Measurements from ENCODE around the gene NEUROD2.

NEUROD2 gene

GRCh38 chr17:39607851-39608130 is at the start of gene NEUROD2:
NEUROD2 (minus strand) TSS chr17:39607920; CDS start chr17:39606599, 1,321 bp downstream.
- no peak for DNase-seq (ENCODE audit: low read depth in 1 of 2, low spot score in 1 of 2)

- DNase-seq (ENCODE audit: low read depth in 1 of 2, low spot score in 1 of 2), result no peak
Measured at GRCh38 chr17:39655105-39655504, 47.4 kb upstream of the NEUROD2 start.

DNA sequence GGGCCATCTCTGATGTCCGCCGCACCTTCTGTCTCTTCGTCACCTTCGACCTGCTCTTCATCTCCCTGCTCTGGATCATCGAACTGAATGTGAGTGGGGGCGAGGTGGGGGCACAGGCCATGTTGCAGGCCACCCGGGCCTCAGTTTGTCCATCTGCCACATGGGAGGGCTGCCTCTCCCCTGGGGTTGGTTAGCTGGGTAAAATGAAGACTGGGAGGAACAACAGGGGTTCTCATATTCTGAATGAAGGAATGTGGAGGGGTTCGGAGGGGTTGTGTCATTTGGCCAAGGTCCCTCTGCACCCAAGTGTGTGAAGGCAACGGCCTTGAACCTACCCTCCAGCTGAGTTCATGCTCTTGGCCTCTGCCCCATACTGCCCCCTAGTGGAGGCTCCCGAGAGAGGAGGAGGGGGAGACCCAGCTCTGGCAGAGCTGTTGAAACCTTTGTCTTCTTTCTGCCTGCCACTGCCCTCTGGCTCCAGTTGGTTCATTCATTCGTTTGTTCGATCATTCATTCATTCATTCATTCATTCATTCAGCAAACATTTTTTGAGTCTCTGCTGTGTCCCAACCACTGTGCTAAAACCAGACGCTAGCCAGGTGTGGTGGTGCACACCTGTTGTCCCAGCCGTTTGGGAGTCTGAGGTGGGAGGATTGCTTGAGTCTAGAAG is 46.1 kb upstream of the NEUROD2 start:
- DNase-seq (ENCODE audit: low read depth in 1 of 2, low spot score in 1 of 2), result peak; percentile 58 to 70

- no peak for DNase-seq (ENCODE audit: low read depth in 1 of 2, low spot score in 1 of 2)
Measured at GRCh38 chr17:39653316-39653661, 45.6 kb upstream of the NEUROD2 start.

DNA sequence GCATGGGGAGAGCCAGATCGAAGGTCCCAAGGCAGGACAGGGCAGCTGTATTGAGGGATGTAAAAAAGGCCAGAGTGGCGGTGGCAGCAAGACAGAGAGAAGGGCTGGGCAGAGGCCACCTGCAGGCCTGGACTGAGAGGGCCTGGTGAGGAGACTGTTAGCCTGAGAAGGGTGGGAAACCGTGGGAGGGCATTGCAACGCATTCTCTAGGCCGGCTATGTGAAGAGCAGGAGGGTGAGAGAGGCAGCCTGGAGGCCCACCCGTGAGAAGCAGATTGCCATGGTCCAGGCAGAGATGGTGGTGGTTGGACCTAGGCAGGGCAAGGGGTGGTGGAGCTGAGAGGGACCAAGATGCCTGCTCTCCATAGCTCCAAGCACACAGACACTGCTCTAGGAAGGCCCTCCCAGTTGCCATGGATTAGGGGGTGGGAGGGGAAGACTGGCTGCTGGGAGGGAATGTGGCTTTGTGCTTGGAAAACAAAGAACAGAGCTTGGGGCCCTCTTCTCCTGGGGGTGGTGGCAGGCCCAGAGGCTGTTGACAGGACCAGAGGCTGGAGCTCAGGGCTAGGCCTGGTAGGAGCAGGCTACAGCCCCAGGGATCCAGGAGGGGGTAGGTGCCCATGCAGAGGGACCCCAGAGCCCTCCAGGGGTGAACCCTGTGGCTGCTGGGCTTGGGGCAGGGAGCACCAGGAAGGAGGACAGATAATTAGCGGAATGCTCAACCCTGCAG is 45.0 kb upstream of the NEUROD2 start:
- DNase-seq (ENCODE audit: low read depth in 1 of 2, low spot score in 1 of 2), result no peak

DNA sequence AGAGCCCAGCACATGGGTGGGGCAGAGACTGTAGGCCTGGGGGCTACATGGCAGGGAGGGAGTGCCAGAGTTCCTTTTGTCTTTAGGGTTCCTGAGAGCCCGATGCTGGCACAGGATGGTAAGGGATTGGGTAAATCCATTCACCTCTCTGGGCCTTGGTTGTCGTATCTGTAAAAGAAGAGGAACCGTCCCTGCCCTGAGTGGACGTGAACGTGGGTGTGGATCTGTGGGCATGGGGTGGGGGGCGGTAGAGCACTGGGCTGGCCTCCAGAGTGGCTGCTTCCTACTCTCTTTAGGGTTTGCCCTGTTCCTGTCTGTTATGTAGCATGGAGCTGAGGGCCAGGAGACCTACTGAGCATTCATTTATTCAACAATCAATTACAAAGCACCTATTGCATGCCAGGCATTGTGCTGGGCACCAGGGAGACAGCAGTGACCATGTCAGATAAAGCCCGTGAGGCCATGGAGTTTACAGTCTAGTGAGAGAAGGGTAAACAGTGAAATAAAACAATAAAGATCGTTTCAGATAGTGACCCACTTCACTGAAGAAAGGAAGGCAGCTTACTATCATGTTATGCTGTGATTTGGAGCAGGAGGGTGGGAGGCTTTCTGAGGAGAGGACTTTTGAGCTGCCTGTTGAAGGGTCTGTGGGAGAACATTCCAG is 44.3 kb upstream of the NEUROD2 start:
- DNase-seq (ENCODE audit: low read depth in 1 of 2, low spot score in 1 of 2), result no peak

- no peak for DNase-seq (ENCODE audit: low read depth in 1 of 2, low spot score in 1 of 2)
Measured at GRCh38 chr17:39650121-39650579, 42.4 kb upstream of the NEUROD2 start.

DNA sequence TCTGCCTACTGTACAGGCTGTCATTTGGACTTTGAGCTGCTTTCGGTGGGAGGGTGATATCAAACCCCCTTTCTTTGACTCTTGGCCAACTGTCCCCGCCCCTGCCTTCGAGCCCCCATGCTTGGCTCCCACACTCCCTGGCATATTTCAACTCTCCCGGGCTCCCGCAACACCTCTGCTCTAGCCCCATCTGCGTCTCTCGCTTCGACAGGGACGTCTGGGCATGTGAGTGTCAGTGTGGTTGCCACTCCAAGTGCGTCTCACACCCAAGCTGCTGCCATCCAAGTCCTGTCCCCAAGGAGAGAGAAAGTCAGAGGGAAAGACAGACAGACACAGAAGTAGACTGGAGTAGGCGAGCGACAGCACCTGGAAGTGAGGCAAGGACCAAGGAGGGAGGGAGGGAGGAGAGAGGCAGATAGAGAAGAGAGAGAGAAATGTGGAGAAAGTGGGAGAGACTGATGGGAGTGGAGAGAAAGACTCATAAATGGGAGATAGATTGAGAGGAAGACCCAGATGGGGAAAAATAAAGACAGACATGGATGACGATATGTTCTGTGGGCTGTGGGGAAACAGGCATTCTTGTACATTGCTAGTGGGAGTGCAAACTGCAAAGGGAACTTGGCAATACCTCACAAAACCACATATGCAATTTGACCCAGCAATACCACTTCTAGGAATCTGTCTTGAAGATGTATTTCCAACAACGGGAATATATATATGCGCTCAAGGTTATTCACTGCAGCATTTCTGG is 41.1 kb upstream of the NEUROD2 start:
- no peak for DNase-seq (ENCODE audit: low read depth in 1 of 2, low spot score in 1 of 2)

DNA sequence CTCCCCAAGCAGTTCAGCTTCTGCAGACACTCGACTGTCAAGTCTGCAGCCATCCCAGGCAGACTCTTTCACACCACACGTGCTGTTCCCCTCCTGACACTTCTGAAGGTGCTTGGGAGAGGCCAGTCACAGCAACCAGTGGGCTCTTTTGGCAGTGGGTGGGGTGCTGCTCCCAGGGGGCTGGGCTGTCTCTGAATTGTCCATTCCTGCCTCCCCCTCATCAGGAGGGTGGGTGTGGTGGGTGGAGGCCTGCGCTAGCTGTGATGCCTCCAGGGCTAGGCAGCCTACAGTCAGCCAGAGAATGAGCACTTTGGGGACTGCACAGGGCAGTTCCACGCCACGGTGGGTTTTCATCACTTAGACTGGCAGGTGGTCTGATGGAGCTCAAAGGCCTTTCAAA is 39.5 kb upstream of the NEUROD2 start:
- no peak for DNase-seq (ENCODE audit: low read depth in 1 of 2, low spot score in 1 of 2)

GRCh38 chr17:39643271-39643670 is 35.6 kb upstream of the NEUROD2 start:
- DNase-seq (ENCODE audit: low read depth in 1 of 2, low spot score in 1 of 2), result no peak

- DNase-seq (ENCODE audit: low read depth in 1 of 2, low spot score in 1 of 2), result no peak
Measured at GRCh38 chr17:39642291-39643074, 34.8 kb upstream of the NEUROD2 start.

GRCh38 chr17:39641883-39642282 is 34.2 kb upstream of the NEUROD2 start:
- no peak for DNase-seq (ENCODE audit: low read depth in 1 of 2, low spot score in 1 of 2)

DNA sequence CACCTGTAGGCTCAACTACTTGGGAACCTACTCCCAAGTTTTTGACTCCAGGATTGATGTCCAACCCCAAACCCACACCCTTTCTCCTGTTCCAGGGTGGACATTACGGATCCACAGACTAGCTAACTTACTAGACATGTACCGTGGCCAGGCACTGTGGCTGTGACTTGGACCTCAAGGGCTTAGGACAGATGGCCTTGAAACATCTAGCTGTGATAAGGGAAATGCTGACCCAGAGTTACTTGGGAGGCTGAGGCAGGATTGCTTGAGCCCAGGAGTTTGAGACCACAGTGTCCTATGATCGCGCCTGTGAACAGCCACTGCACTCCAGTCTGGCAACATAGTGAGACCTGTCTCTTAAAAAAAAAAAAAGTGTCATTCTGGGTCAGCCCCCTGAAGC is 33.4 kb upstream of the NEUROD2 start:
- DNase-seq (ENCODE audit: low read depth in 1 of 2, low spot score in 1 of 2), result no peak

DNA sequence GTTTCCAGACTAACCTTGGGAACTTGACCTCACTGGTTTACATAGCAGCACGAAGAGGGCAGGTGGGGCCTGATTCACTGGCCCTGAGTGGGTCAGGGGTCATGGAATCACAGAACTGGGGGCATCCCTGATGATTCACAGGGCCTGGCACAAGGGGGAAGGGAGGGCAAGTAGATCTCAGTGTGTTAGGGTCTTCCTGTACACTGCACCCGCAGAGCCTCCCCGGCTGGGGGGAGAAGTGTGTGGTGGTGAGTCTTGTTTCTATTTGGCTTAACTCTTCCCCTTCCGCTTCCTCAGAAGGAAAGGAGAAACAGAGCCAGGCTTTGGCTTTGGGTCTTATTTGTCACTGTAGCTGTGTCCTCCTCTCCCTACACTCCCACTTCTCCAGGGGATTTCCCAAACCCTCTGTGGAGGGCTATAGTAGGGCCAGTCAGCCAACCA is 32.9 kb upstream of the NEUROD2 start:
- no peak for DNase-seq (ENCODE audit: low read depth in 1 of 2, low spot score in 1 of 2)

GRCh38 chr17:39639566-39640458 is 32.1 kb upstream of the NEUROD2 start:
- DNase-seq (ENCODE audit: low read depth in 1 of 2, low spot score in 1 of 2), result no peak

DNA sequence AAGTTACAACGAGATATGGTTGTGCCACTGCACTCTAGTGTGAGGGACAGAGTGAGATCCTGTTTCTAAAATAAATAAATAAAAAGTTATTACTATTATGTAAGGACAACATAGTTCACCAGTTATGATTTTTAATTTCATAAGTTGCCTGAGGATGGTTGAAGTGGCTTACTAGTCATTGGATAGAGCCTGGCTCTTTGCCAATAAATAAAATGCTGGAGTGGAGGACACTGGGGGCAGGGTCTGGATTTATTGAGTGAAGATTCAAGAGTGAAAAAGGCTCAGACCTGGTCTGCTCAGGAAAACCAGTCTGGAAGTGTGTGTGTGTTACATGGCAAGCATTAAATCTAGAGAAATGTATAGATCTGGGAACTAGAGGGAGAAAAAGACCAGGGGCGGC is 31.3 kb upstream of the NEUROD2 start:
- DNase-seq (ENCODE audit: low read depth in 1 of 2, low spot score in 1 of 2), result no peak

GRCh38 chr17:39638317-39638716 is 30.6 kb upstream of the NEUROD2 start:
- no peak for DNase-seq (ENCODE audit: low read depth in 1 of 2, low spot score in 1 of 2)

DNA sequence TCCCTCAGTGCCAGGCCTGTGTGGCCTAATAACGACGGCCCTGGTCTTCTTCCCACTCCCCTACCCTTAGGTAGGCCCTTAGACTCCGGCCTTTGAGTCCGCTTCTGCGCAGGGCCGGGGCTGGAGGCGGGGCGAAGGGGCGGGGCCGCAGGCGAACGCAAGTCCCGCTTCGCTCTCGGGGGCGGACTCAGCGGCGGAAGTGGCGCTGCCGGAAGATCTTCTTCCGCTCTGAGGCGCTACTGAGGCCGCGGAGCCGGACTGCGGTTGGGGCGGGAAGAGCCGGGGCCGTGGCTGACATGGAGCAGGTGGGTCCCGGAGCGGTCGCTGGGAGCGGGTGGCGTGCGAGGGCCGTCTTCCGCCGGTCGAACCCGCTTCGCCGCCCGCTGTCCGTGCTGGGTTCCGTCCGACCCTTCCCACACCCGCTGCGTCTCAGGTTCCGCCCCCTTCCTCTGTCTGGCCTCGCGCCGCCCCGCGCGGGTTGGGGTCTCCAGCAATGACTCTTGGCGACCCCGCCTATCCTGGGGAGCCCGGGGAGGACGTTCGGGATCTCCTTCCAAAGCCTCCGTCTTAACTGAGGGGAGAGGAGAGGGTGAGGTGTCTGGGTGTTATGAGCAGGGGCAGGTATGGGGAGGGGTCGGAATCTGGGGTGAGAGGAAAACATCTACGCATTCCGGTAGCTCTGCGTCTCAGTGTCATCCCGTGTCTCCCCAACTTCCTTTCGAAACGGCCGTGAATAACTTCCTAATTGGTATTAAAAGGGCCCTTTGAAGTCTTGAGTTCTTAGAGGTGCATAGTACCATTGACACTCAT is 29.4 kb upstream of the NEUROD2 start, which contains the start of gene STARD3:
TSS of gene STARD3 (plus strand) at position 218 of the 810 bp plus-strand sequence. CDS start 16,388 bp downstream, outside the sequence.
- DNase-seq (ENCODE audit: low read depth in 1 of 2, low spot score in 1 of 2), result peak; percentile 81 to 82

GRCh38 chr17:39636587-39636926 is 28.8 kb upstream of the NEUROD2 start:
- no peak for DNase-seq (ENCODE audit: low read depth in 1 of 2, low spot score in 1 of 2)

All from activated T-helper 1 cell treated with anti-CD3 and anti-CD28 coated beads, Interleukin-2, amount 50 U/mL, for 16 hours (primary cell).